ENCODE measurements around the gene NAB2.

GRCh38 chr12:57079821-57080220 lies 9.1 kb upstream of the NAB2 start:
- TF ChIP-seq FOXM1 (IDR thresholded peaks at IDR 0.05; ENCODE audit: borderline replicate concordance) (no peak), SUZ12 (IDR thresholded peaks at IDR 0.05) (no peak), ARNT (IDR thresholded peaks at IDR 0.05) (no peak), FOXA1 (IDR thresholded peaks at IDR 0.05) (no peak), SP1 (IDR thresholded peaks at IDR 0.05) (no peak), BHLHE40 (IDR thresholded peaks at IDR 0.05; ENCODE audit: borderline replicate concordance) (no peak)
